ENCODE data around the gene PTGES3L.

Gene PTGES3L

GRCh38 chr17:43014020-43014648 lies 34.3 kb upstream of the PTGES3L start:
- H3K4me3 ChIP-seq (ENCODE audit: control insufficient read depth, low read depth, low read length): no peak overlapping the region
- TF ChIP-seq CTCF (conservative IDR thresholded peaks at IDR 0.05; ENCODE audit: control insufficient read depth, insufficient read depth, low read depth, low read length): no peak

GRCh38 chr17:43013296-43013695 lies 33.4 kb upstream of the PTGES3L start:
- TF ChIP-seq CTCF (conservative IDR thresholded peaks at IDR 0.05; ENCODE audit: control insufficient read depth, insufficient read depth, low read depth, low read length): no peak
- no peak overlapping the region for H3K4me3 ChIP-seq (ENCODE audit: control insufficient read depth, low read depth, low read length)
- DNase-seq (ENCODE audit: low read depth): no peak

More at GRCh38 chr17:43014020-43014648, 34.3 kb upstream of the PTGES3L start:
- no peak for DNase-seq (ENCODE audit: low read depth)

GRCh38 chr17:43011728-43012472 lies 32.0 kb upstream of the PTGES3L start:
- no peak for TF ChIP-seq CTCF (conservative IDR thresholded peaks at IDR 0.05; ENCODE audit: control insufficient read depth, insufficient read depth, low read depth, low read length)
- DNase-seq (ENCODE audit: low read depth): no peak
- no peak overlapping the region for H3K4me3 ChIP-seq (ENCODE audit: control insufficient read depth, low read depth, low read length)

- no peak for DNase-seq (ENCODE audit: low read depth)
- no peak overlapping the region for H3K4me3 ChIP-seq (ENCODE audit: control insufficient read depth, low read depth, low read length)
- TF ChIP-seq CTCF (conservative IDR thresholded peaks at IDR 0.05; ENCODE audit: control insufficient read depth, insufficient read depth, low read depth, low read length): no peak
Measured at GRCh38 chr17:43010667-43011308, 30.9 kb upstream of the PTGES3L start.

- peak; percentile 83 for DNase-seq (ENCODE audit: low read depth)
- H3K4me3 ChIP-seq (ENCODE audit: control insufficient read depth, low read depth, low read length): peak within 1 kb of the TSS; percentile 92
- no peak for TF ChIP-seq CTCF (conservative IDR thresholded peaks at IDR 0.05; ENCODE audit: control insufficient read depth, insufficient read depth, low read depth, low read length)
Measured at GRCh38 chr17:43006639-43007551, 27.0 kb upstream of the PTGES3L start, which contains the start of gene IFI35. IFI35 (plus strand) TSS chr17:43006784; CDS start chr17:43006948, 164 bp downstream.

All from fibroblast of mammary gland (primary cell).